Endothelial cell (in vitro differentiated cells): ENCODE results near the gene PAQR9. TPM values are rescaled to one million over a fixed set of nuclear protein-coding genes. Genes with fewer than 3 reads are reported as not detected.

Experiments
- DNase-seq: peaks from one replicate; pipeline ENCODE4 v3.0.0; 2021; ENCODE audit warnings: low spot score
- H3K27ac Mint-ChIP-seq: one replicate; pipeline ENCODE4 v1.8.0; 2021; ENCODE audit warnings: mixed read lengths, inconsistent platforms; ENCODE audit not compliant: unreplicated experiment
- H3K27me3 Mint-ChIP-seq: one replicate; pipeline ENCODE4 v1.8.0; 2021; ENCODE audit warnings: mild to moderate bottlenecking, moderate library complexity, mixed read lengths, inconsistent platforms; ENCODE audit not compliant: unreplicated experiment
- H3K36me3 Mint-ChIP-seq: one replicate; pipeline ENCODE4 v1.8.0; 2021; ENCODE audit warnings: mild to moderate bottlenecking, low read depth, mixed read lengths, inconsistent platforms; ENCODE audit not compliant: unreplicated experiment
- H3K4me1 Mint-ChIP-seq: one replicate; pipeline ENCODE4 v1.8.0; 2021; ENCODE audit warnings: mild to moderate bottlenecking, mixed read lengths, inconsistent platforms; ENCODE audit not compliant: unreplicated experiment
- H3K4me3 Mint-ChIP-seq: one replicate; pipeline ENCODE4 v1.8.0; 2021; ENCODE audit warnings: mild to moderate bottlenecking, mixed read lengths, inconsistent platforms; ENCODE audit not compliant: unreplicated experiment
- H3K9me3 Mint-ChIP-seq: one replicate; pipeline ENCODE4 v1.8.0; 2021; ENCODE audit warnings: mixed read lengths, inconsistent platforms; ENCODE audit not compliant: unreplicated experiment
- CTCF ChIP-seq: fragments of 200-600 bp; sonication (generic); IDR thresholded peaks from one replicate; pipeline ENCODE4 v1.5.0; 2021; ENCODE audit warnings: antibody characterized with exemption; ENCODE audit not compliant: unreplicated experiment
- total RNA-seq: library from RNA; stranded (reverse); fragmentation: NEBNext Ultra II Directional; extraction: Animal tissue kit (Norgen Biotek cat#: 25700); gene quantifications from one replicate; pipeline ENCODE4 v1.2.1, GENCODE V29; 2021; ENCODE audit not compliant: unreplicated experiment

PAQR9 gene
- total RNA-seq, 1 donor from 2014 or later = not detected

- H3K36me3 Mint-ChIP-seq = no peaks in the 10 kb centered on the region
- no peak for TF ChIP-seq CTCF
- peaks cover 10% of the 10 kb centered on the region for H3K4me1 Mint-ChIP-seq
- DNase-seq = no peak
- H3K27me3 Mint-ChIP-seq = peaks cover 5% of the 10 kb centered on the region
- no peak overlapping the region for H3K27ac Mint-ChIP-seq
- H3K4me3 Mint-ChIP-seq = no peak overlapping the region
- no peaks in the 10 kb centered on the region for H3K9me3 Mint-ChIP-seq
Measured at GRCh38 chr3:142973217-142974009, 9.9 kb upstream of the PAQR9 start.

- Mint-ChIP-seq H3K4me1 (peaks cover 12% of the 10 kb centered on the region), H3K4me3 (no peak overlapping the region), H3K27ac (no peak overlapping the region), H3K9me3 (no peaks in the 10 kb centered on the region), H3K36me3 (no peaks in the 10 kb centered on the region), H3K27me3 (peaks cover 5% of the 10 kb centered on the region)
- DNase-seq = no peak
- TF ChIP-seq CTCF = no peak
Measured at GRCh38 chr3:142972092-142972753, 8.7 kb upstream of the PAQR9 start.

- no peak overlapping the region for H3K27ac Mint-ChIP-seq
- peaks cover 10% of the 10 kb centered on the region for H3K4me1 Mint-ChIP-seq
- no peak for TF ChIP-seq CTCF
- H3K36me3 Mint-ChIP-seq = no peaks in the 10 kb centered on the region
- DNase-seq = no peak
- H3K4me3 Mint-ChIP-seq = no peak overlapping the region
- H3K27me3 Mint-ChIP-seq = peaks cover 5% of the 10 kb centered on the region
- no peaks in the 10 kb centered on the region for H3K9me3 Mint-ChIP-seq
Measured at GRCh38 chr3:142971431-142971830, 8.0 kb upstream of the PAQR9 start.

GRCh38 chr3:142968319-142969025, 5.0 kb upstream of the PAQR9 start:
- Mint-ChIP-seq H3K27me3 (peaks cover 10% of the 10 kb centered on the region), H3K36me3 (peaks cover 6% of the 10 kb centered on the region), H3K27ac (no peak overlapping the region), H3K4me1 (peaks cover 10% of the 10 kb centered on the region), H3K4me3 (no peak overlapping the region), H3K9me3 (no peaks in the 10 kb centered on the region)
- TF ChIP-seq CTCF = no peak
- no peak for DNase-seq

GRCh38 chr3:142966808-142967207, 3.3 kb upstream of the PAQR9 start:
- TF ChIP-seq CTCF = no peak
- Mint-ChIP-seq H3K4me3 (no peak overlapping the region), H3K9me3 (no peaks in the 10 kb centered on the region), H3K27ac (no peak overlapping the region), H3K27me3 (peaks cover 22% of the 10 kb centered on the region), H3K4me1 (peaks cover 19% of the 10 kb centered on the region), H3K36me3 (peaks cover 6% of the 10 kb centered on the region)
- DNase-seq = no peak
